ENCODE measurements around the gene GFRA3.

Gene GFRA3

DNA sequence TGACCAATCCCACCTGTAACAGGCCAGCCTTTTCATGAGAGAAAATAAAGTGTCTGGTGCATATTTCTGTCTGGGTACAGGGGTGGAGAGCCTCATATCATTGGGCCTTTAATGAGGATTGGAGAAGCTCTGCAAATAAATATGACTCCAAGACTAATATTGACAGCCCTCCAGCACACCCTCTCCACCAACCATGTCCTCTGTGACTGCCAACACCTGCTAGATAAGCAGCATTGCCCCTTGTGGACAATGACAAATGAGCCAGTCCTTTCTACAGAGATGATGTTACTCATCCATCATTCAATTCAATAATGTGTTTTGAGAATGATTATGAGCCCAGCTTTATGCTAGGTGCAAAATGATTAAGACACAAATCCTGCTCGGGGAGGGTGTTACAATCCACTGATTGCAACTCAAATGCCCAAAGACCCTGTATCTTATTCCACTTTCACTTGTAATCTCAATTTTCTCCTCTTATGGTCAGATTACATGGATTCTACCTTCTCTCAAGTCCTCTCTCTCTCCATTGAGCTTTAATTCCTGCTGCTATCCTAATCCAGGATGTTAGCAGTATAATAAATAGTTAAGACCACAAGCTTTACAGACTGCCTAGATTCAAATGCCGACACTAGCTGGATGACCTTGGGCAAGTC is 2.1 kb upstream of the GFRA3 start:
- Histone ChIP-seq H3K36me3 (ENCODE audit: control insufficient read depth, insufficient read depth, low read length) (no peaks in the 10 kb centered on the region), H3K4me1 (ENCODE audit: control insufficient read depth, insufficient read depth, low read length, poor library complexity, severe bottlenecking) (no peaks in the 10 kb centered on the region), H3K27ac (ENCODE audit: low read depth, low read length, severe bottlenecking) (no peak overlapping the region), H3K9me3 (ENCODE audit: control insufficient read depth, low read length) (no peaks in the 10 kb centered on the region), H3K4me3 (ENCODE audit: extremely low read depth, insufficient read depth, low read length, poor library complexity, severe bottlenecking) (no peak overlapping the region)
- WGBS, 2 experiments (ENCODE audit: insufficient coverage in 2 of 2) = 100% methylated on average over 1 of the region's 2 CpGs

- Histone ChIP-seq H3K36me3 (ENCODE audit: control insufficient read depth, insufficient read depth, low read length) (no peaks in the 10 kb centered on the region), H3K9me3 (ENCODE audit: control insufficient read depth, low read length) (no peaks in the 10 kb centered on the region), H3K4me3 (ENCODE audit: extremely low read depth, insufficient read depth, low read length, poor library complexity, severe bottlenecking) (no peak overlapping the region), H3K27ac (ENCODE audit: low read depth, low read length, severe bottlenecking) (no peak overlapping the region), H3K4me1 (ENCODE audit: control insufficient read depth, insufficient read depth, low read length, poor library complexity, severe bottlenecking) (no peaks in the 10 kb centered on the region)
- WGBS, 2 experiments (ENCODE audit: insufficient coverage in 2 of 2) = no CpG with 5 or more reads among the region's 1 CpG
Measured at GRCh38 chr5:138275895-138276294, 1.5 kb upstream of the GFRA3 start.

DNA sequence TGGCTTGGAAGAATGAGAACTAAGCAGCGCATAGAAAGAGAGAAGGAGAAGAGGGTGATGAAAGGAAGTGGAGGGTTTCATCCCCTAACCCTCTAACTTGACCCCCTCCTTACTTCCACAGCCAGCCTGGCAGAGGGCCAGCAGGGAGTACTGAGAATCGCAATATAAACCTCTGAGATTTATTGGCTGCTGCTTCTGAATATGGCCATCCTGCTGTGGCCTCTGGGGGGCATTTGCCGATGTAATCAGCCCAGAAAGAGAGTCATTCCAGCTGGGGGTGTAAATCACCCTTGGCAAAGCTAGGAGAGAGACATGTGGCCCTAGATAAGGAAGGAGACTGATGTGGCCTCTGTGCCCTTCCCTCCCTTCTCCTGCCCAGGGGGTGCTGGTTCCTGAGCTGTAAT is 960 bp upstream of the GFRA3 start:
- Histone ChIP-seq H3K4me3 (ENCODE audit: extremely low read depth, insufficient read depth, low read length, poor library complexity, severe bottlenecking) (no peak overlapping the region), H3K9me3 (ENCODE audit: control insufficient read depth, low read length) (no peaks in the 10 kb centered on the region), H3K4me1 (ENCODE audit: control insufficient read depth, insufficient read depth, low read length, poor library complexity, severe bottlenecking) (no peaks in the 10 kb centered on the region), H3K36me3 (ENCODE audit: control insufficient read depth, insufficient read depth, low read length) (no peaks in the 10 kb centered on the region), H3K27ac (ENCODE audit: low read depth, low read length, severe bottlenecking) (no peak overlapping the region)
- WGBS, 2 experiments (ENCODE audit: insufficient coverage in 2 of 2) = 29 to 83% methylated on average over 1 to 2 of the region's 3 CpGs

GRCh38 chr5:138273834-138274188 is 610 bp downstream of the GFRA3 start:
- H3K36me3 ChIP-seq (ENCODE audit: control insufficient read depth, insufficient read depth, low read length) = no peaks in the 10 kb centered on the region
- H3K27ac ChIP-seq (ENCODE audit: low read depth, low read length, severe bottlenecking) = no peak overlapping the region
- no peaks in the 10 kb centered on the region for H3K9me3 ChIP-seq (ENCODE audit: control insufficient read depth, low read length)
- no peaks in the 10 kb centered on the region for H3K4me1 ChIP-seq (ENCODE audit: control insufficient read depth, insufficient read depth, low read length, poor library complexity, severe bottlenecking)
- WGBS, 2 experiments (ENCODE audit: insufficient coverage in 2 of 2) = 50 to 64% methylated on average over 4 to 6 of the region's 6 CpGs
- H3K4me3 ChIP-seq (ENCODE audit: extremely low read depth, insufficient read depth, low read length, poor library complexity, severe bottlenecking) = peak overlapping the region; percentile 32

DNA sequence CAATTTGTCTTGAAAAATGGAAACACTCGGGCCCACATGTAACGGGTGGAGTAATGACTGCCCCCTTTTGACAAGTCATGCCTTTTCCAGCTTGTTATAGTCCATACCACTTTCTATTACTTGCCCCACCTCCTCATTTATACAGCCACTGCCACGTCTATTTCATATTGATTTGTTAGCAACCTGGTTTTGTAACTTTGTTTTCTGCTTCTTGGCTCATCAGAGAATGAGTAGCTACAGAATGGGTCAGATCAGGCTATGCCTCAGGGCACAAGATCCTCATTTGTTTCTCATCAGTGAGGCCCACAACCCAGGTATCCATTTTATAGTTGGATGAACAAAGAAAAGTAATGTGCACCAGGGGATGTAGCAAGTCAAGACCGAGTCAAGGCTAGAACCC is 1.7 kb downstream of the GFRA3 start:
- no peak overlapping the region for H3K4me3 ChIP-seq (ENCODE audit: extremely low read depth, insufficient read depth, low read length, poor library complexity, severe bottlenecking)
- H3K4me1 ChIP-seq (ENCODE audit: control insufficient read depth, insufficient read depth, low read length, poor library complexity, severe bottlenecking) = no peaks in the 10 kb centered on the region
- H3K36me3 ChIP-seq (ENCODE audit: control insufficient read depth, insufficient read depth, low read length) = no peaks in the 10 kb centered on the region
- H3K9me3 ChIP-seq (ENCODE audit: control insufficient read depth, low read length) = no peaks in the 10 kb centered on the region
- WGBS, 2 experiments (ENCODE audit: insufficient coverage in 2 of 2) = 80 to 93% methylated on average over 3 of the region's 4 CpGs
- H3K27ac ChIP-seq (ENCODE audit: low read depth, low read length, severe bottlenecking) = no peak overlapping the region

DNA sequence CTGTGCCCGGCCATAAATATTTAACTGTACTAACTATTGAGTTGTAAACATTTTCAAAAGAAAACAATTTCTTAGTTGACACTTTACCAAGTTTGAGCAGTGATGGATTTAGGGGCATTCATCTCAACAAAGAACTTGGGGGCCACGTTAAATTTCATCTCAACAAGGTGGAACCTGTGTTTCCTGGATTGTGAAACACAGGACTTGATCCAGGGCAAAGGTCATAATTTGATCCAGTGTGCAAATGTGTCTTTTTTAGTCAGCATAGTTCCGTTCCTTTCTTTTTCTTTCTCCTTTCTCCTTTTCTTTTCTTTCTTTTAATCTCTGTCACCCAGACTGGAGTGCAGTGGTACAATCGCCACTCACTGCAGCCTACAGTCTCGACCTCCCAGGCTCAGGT is 3.1 kb downstream of the GFRA3 start:
- H3K4me1 ChIP-seq (ENCODE audit: control insufficient read depth, insufficient read depth, low read length, poor library complexity, severe bottlenecking) = no peaks in the 10 kb centered on the region
- H3K36me3 ChIP-seq (ENCODE audit: control insufficient read depth, insufficient read depth, low read length) = no peaks in the 10 kb centered on the region
- H3K9me3 ChIP-seq (ENCODE audit: control insufficient read depth, low read length) = no peaks in the 10 kb centered on the region
- no peak overlapping the region for H3K4me3 ChIP-seq (ENCODE audit: extremely low read depth, insufficient read depth, low read length, poor library complexity, severe bottlenecking)
- WGBS, 2 experiments (ENCODE audit: insufficient coverage in 2 of 2) = 91 to 100% methylated on average over 2 to 4 of the region's 5 CpGs
- no peak overlapping the region for H3K27ac ChIP-seq (ENCODE audit: low read depth, low read length, severe bottlenecking)

DNA sequence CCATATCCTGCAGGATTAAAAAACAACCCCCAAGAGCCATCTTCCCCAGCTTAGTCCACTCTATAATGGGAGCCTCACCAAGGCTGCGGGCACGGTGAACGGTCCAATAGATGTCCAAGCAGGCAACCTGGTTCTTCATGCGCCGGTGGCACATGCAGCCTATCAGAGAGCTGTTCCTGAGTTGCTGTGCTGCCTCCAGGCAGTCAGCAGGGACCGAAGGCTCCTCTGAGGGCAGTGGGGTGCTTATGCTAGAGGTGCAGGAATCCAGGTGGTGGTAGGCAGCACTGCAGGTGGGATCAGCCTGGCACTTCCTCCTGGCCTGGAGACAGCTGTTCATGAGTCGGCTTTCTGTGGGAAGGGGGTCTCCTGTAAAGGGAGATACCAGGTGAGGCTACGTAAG is 10.2 kb downstream of the GFRA3 start:
- no peak overlapping the region for H3K27ac ChIP-seq (ENCODE audit: low read depth, low read length, severe bottlenecking)

GRCh38 chr5:138263581-138263980 is 10.8 kb downstream of the GFRA3 start:
- H3K36me3 ChIP-seq (ENCODE audit: control insufficient read depth, insufficient read depth, low read length) = no peaks in the 10 kb centered on the region
- H3K4me3 ChIP-seq (ENCODE audit: extremely low read depth, insufficient read depth, low read length, poor library complexity, severe bottlenecking) = no peak overlapping the region
- WGBS, 2 experiments (ENCODE audit: insufficient coverage in 2 of 2) = 96 to 97% methylated on average over 2 to 3 of the region's 3 CpGs
- no peak overlapping the region for H3K27ac ChIP-seq (ENCODE audit: low read depth, low read length, severe bottlenecking)
- no peaks in the 10 kb centered on the region for H3K9me3 ChIP-seq (ENCODE audit: control insufficient read depth, low read length)
- H3K4me1 ChIP-seq (ENCODE audit: control insufficient read depth, insufficient read depth, low read length, poor library complexity, severe bottlenecking) = no peaks in the 10 kb centered on the region

More for the DNA sequence above, 10.2 kb downstream of the GFRA3 start:
- Histone ChIP-seq H3K4me3 (ENCODE audit: extremely low read depth, insufficient read depth, low read length, poor library complexity, severe bottlenecking) (no peak overlapping the region), H3K4me1 (ENCODE audit: control insufficient read depth, insufficient read depth, low read length, poor library complexity, severe bottlenecking) (no peaks in the 10 kb centered on the region), H3K9me3 (ENCODE audit: control insufficient read depth, low read length) (no peaks in the 10 kb centered on the region), H3K36me3 (ENCODE audit: control insufficient read depth, insufficient read depth, low read length) (no peaks in the 10 kb centered on the region)
- WGBS, 2 experiments (ENCODE audit: insufficient coverage in 2 of 2) = 91 to 92% methylated on average over 6 to 8 of the region's 8 CpGs

DNA sequence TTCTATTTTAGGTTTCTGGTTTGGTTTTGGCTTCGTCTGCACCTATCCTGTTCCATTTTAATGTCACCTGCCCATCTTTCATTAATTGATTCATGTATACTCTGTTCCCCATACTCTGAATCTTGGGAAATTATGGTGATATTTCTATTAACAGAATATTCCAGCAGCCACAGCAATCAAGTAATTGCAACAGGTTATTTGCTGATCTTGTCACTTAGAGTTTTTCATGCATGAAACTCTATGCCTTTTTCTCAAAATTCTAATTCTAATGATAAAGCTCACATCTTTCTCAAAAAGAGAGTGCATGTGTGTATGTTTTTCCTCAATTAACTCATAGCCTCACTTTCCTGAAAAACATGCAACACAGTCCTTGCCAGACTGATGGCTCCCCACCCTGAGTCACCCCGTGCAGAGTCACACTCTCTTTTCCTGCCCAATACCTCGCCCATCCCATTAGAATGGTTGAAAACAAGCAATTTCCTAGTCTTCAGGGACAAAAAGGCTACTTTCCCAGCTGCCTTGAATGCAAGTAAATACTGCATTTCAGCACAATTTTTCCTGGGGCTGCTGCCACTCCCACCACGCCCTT is 15.6 kb downstream of the GFRA3 start:
- H3K4me3 ChIP-seq (ENCODE audit: extremely low read depth, insufficient read depth, low read length, poor library complexity, severe bottlenecking) = no peak overlapping the region
- H3K9me3 ChIP-seq (ENCODE audit: control insufficient read depth, low read length) = no peaks in the 10 kb centered on the region
- H3K4me1 ChIP-seq (ENCODE audit: control insufficient read depth, insufficient read depth, low read length, poor library complexity, severe bottlenecking) = no peaks in the 10 kb centered on the region
- H3K36me3 ChIP-seq (ENCODE audit: control insufficient read depth, insufficient read depth, low read length) = no peaks in the 10 kb centered on the region
- 80 to 87% methylated on average over 3 of the region's 4 CpGs for WGBS, 2 experiments (ENCODE audit: insufficient coverage in 2 of 2)
- no peak overlapping the region for H3K27ac ChIP-seq (ENCODE audit: low read depth, low read length, severe bottlenecking)

- Histone ChIP-seq H3K27ac (ENCODE audit: low read depth, low read length, severe bottlenecking) (no peak overlapping the region), H3K4me1 (ENCODE audit: control insufficient read depth, insufficient read depth, low read length, poor library complexity, severe bottlenecking) (no peaks in the 10 kb centered on the region), H3K36me3 (ENCODE audit: control insufficient read depth, insufficient read depth, low read length) (no peaks in the 10 kb centered on the region), H3K9me3 (ENCODE audit: control insufficient read depth, low read length) (no peaks in the 10 kb centered on the region), H3K4me3 (ENCODE audit: extremely low read depth, insufficient read depth, low read length, poor library complexity, severe bottlenecking) (no peak overlapping the region)
- WGBS, 2 experiments (ENCODE audit: insufficient coverage in 2 of 2) = 97% methylated on average over 19 to 26 of the region's 29 CpGs
Measured at GRCh38 chr5:138257583-138257982, 16.8 kb downstream of the GFRA3 start.

- 95% methylated on average over 3 of the region's 3 CpGs; no CpG with 5 or more reads in 1 of the 2 experiments for WGBS, 2 experiments (ENCODE audit: insufficient coverage in 2 of 2)
- no peaks in the 10 kb centered on the region for H3K9me3 ChIP-seq (ENCODE audit: control insufficient read depth, low read length)
- no peak overlapping the region for H3K4me3 ChIP-seq (ENCODE audit: extremely low read depth, insufficient read depth, low read length, poor library complexity, severe bottlenecking)
- H3K27ac ChIP-seq (ENCODE audit: low read depth, low read length, severe bottlenecking) = no peak overlapping the region
- H3K36me3 ChIP-seq (ENCODE audit: control insufficient read depth, insufficient read depth, low read length) = no peaks in the 10 kb centered on the region
- H3K4me1 ChIP-seq (ENCODE audit: control insufficient read depth, insufficient read depth, low read length, poor library complexity, severe bottlenecking) = no peaks in the 10 kb centered on the region
Measured at GRCh38 chr5:138252944-138253343, 21.5 kb downstream of the GFRA3 start.

Measured in mesodermal cell (in vitro differentiated cells).